ENCODE data around the gene RAB11FIP5. TPM values are rescaled to one million over a fixed set of nuclear protein-coding genes. Genes with fewer than 3 reads are reported as not detected.

The RAB11FIP5 gene
- total and polyA plus RNA-seq, 2 donors from 2014 or later = 49.6 to 57.1 TPM

GRCh38 chr2:73092146-73092783 is 20.5 kb downstream of the RAB11FIP5 start:
- no peaks in the 10 kb centered on the region for H3K9me3 ChIP-seq (ENCODE audit: control insufficient read depth in 2 of 3, insufficient read depth in 1 of 3, low read length in 3 of 3)
- H3K9ac ChIP-seq (ENCODE audit: low read length in 3 of 3) = peak overlapping the region in 1 of 3 donors; percentile 2
- peaks cover 2 to 76% (median 63%) of the 10 kb centered on the region in 3 donors for H3K4me1 ChIP-seq (ENCODE audit: control insufficient read depth in 2 of 3, insufficient read depth in 2 of 3, low read depth in 1 of 3, low read length in 3 of 3)
- no peak overlapping the region for H3K4me3 ChIP-seq (ENCODE audit: low read length in 3 of 3)
- FAIRE-seq (no peak), DNase-seq (peak in 2 of 5 donors; percentile 30 to 33)
- intact Hi-C loops (cut with DNase I) = no loop called here
- TF ChIP-seq CTCF (IDR thresholded peaks at IDR 0.05; ENCODE audit: borderline replicate concordance, extremely low read depth, insufficient read depth) = no peak
- H3K27ac ChIP-seq (ENCODE audit: low read depth in 2 of 2, low read length in 2 of 2) = peak overlapping the region; percentile 63 to 81
- no peaks in the 10 kb centered on the region for H3K27me3 ChIP-seq (ENCODE audit: control insufficient read depth, insufficient read depth, low read length)
- H3K36me3 ChIP-seq (ENCODE audit: control insufficient read depth in 2 of 3, insufficient read depth in 3 of 3, low read length in 3 of 3) = peaks cover 0 to 8% (median 5%) of the 10 kb centered on the region in 3 donors

GRCh38 chr2:73091696-73092095 is 21.1 kb downstream of the RAB11FIP5 start:
- intact Hi-C loops (cut with DNase I) = no loop called here
- FAIRE-seq = no peak

GRCh38 chr2:73091164-73091563 is 21.6 kb downstream of the RAB11FIP5 start:
- H3K4me3 ChIP-seq (ENCODE audit: low read length in 3 of 3) = no peak overlapping the region
- intact Hi-C loops (cut with DNase I) = no loop called here
- H3K36me3 ChIP-seq (ENCODE audit: control insufficient read depth in 2 of 3, insufficient read depth in 3 of 3, low read length in 3 of 3) = peaks cover 0 to 18% (median 9%) of the 10 kb centered on the region in 3 donors
- no peak overlapping the region for H3K9ac ChIP-seq (ENCODE audit: low read length in 3 of 3)
- TF ChIP-seq CTCF (IDR thresholded peaks at IDR 0.05; ENCODE audit: borderline replicate concordance, extremely low read depth, insufficient read depth) = no peak
- H3K4me1 ChIP-seq (ENCODE audit: control insufficient read depth in 2 of 3, insufficient read depth in 2 of 3, low read depth in 1 of 3, low read length in 3 of 3) = peaks cover 2 to 72% (median 63%) of the 10 kb centered on the region in 3 donors
- no peaks in the 10 kb centered on the region for H3K9me3 ChIP-seq (ENCODE audit: control insufficient read depth in 2 of 3, insufficient read depth in 1 of 3, low read length in 3 of 3)
- peak overlapping the region; percentile 1 to 14 for H3K27ac ChIP-seq (ENCODE audit: low read depth in 2 of 2, low read length in 2 of 2)
- FAIRE-seq = no peak
- peak in 4 of 5 donors; percentile 37 to 75 (median 64) for DNase-seq
- H3K27me3 ChIP-seq (ENCODE audit: control insufficient read depth, insufficient read depth, low read length) = no peaks in the 10 kb centered on the region

More at GRCh38 chr2:73091696-73092095, 21.1 kb downstream of the RAB11FIP5 start:
- Histone ChIP-seq H3K4me3 (ENCODE audit: low read length in 3 of 3) (no peak overlapping the region), H3K36me3 (ENCODE audit: control insufficient read depth in 2 of 3, insufficient read depth in 3 of 3, low read length in 3 of 3) (peaks cover 0 to 14% (median 9%) of the 10 kb centered on the region in 3 donors), H3K9me3 (ENCODE audit: control insufficient read depth in 2 of 3, insufficient read depth in 1 of 3, low read length in 3 of 3) (no peaks in the 10 kb centered on the region), H3K4me1 (ENCODE audit: control insufficient read depth in 2 of 3, insufficient read depth in 2 of 3, low read depth in 1 of 3, low read length in 3 of 3) (peaks cover 2 to 75% (median 63%) of the 10 kb centered on the region in 3 donors), H3K27ac (ENCODE audit: low read depth in 2 of 2, low read length in 2 of 2) (peak overlapping the region; percentile 63 to 81), H3K9ac (ENCODE audit: low read length in 3 of 3) (peak overlapping the region in 1 of 3 donors; percentile 2), H3K27me3 (ENCODE audit: control insufficient read depth, insufficient read depth, low read length) (no peaks in the 10 kb centered on the region)
- DNase-seq = peak in 1 of 5 donors; percentile 37
- TF ChIP-seq CTCF (IDR thresholded peaks at IDR 0.05; ENCODE audit: borderline replicate concordance, extremely low read depth, insufficient read depth) = no peak

Measured in kidney (tissue), 14 donors.